T-cell (primary cell): ENCODE data around the gene UBE2C. TPM values are rescaled to one million over a fixed set of nuclear protein-coding genes. Genes with fewer than 3 reads are reported as not detected.
"Not testable (repeated sequence)": the region's sequence is repeated elsewhere in the genome, so short reads cannot be mapped to it uniquely, and the experiment has no call there.

ENCODE experiments used
- ATAC-seq, 4 experiments: fragments of 200-7000 bp in 3 of 4; fragments of 150-1000 bp in 1 of 4; cut with Tn5 transposase; replicated peaks in 1 of 4; 1 replicate in 3 of 4; 2 replicates in 1 of 4; pipeline ENCODE4 v1.10.0; 2021; ENCODE audit warnings: moderate library complexity in 3 of 4, mild to moderate bottlenecking in 2 of 4, moderate number of reproducible peaks in 1 of 4
- CTCF ChIA-PET, 2 donors: fragments of 300-600 bp; sonication (Branson Sonifier 250); formaldehyde crosslinking; loops; one replicate each; lab custom pipeline; 2022; ENCODE audit warnings: antibody characterized with exemption in 2 of 2; lab: Charles Lee
- POLR2A ChIA-PET, 2 donors: fragments of 300-600 bp; sonication (Branson Sonifier 250); formaldehyde crosslinking; loops; one replicate each; lab custom pipeline; 2022; ENCODE audit warnings: antibody characterized with exemption in 2 of 2; lab: Charles Lee
- DNase-seq, 35 experiments: peaks; one replicate each; pipeline versions ENCODE4 v3.0.0 to v3.0.0-alpha.2; 2013 to 2023
- H3K27ac ChIP-seq: one replicate; pipeline ENCODE4 v1.5.1; 2013; ENCODE audit warnings: low read length
- H3K27me3 ChIP-seq, 2 experiments: replicated peaks in 1 of 2; 1 replicate in 1 of 2; 2 replicates in 1 of 2; pipeline versions ENCODE4 v1.6.1 to v1.7.0; 2013; ENCODE audit warnings: low read length in 1 of 2, mixed read lengths in 1 of 2; ENCODE audit not compliant: control insufficient read depth in 2 of 2, insufficient read depth in 2 of 2; ENCODE audit errors: extremely low read depth in 1 of 2
- H3K36me3 ChIP-seq, 2 donors: 1 replicate in 1 of 2; 2 replicates in 1 of 2; pipeline versions ENCODE4 v1.6.1 to v1.7.0; 2013; ENCODE audit warnings: low read length in 1 of 2; ENCODE audit not compliant: control insufficient read depth in 2 of 2, insufficient read depth in 1 of 2; ENCODE audit errors: extremely low read depth in 1 of 2
- H3K4me1 ChIP-seq, 2 experiments: 1 replicate in 1 of 2; 2 replicates in 1 of 2; pipeline versions ENCODE4 v1.6.1 to v1.7.0; 2013; ENCODE audit warnings: low read length in 2 of 2, mixed read lengths in 1 of 2; ENCODE audit not compliant: insufficient read depth in 2 of 2, control insufficient read depth in 1 of 2; ENCODE audit errors: extremely low read depth in 1 of 2
- H3K4me3 ChIP-seq, 2 donors: 1 replicate in 1 of 2; 2 replicates in 1 of 2; pipeline versions ENCODE4 v1.5.1 to v1.7.0; 2013; ENCODE audit warnings: mild to moderate bottlenecking in 2 of 2, low read length in 1 of 2, moderate library complexity in 1 of 2; ENCODE audit not compliant: control insufficient read depth in 1 of 2; ENCODE audit errors: extremely low read depth in 1 of 2
- H3K9me3 ChIP-seq: 2 replicates; pipeline ENCODE4 v1.7.0; 2013
- H3K27ac Mint-ChIP-seq, 2 donors: one replicate each; pipeline ENCODE4 v1.8.0; 2020 to 2021; ENCODE audit warnings: mild to moderate bottlenecking in 2 of 2, mixed read lengths in 2 of 2
- H3K27me3 Mint-ChIP-seq, 2 donors: one replicate each; pipeline ENCODE4 v1.8.0; 2021 to 2022; ENCODE audit warnings: mixed read lengths in 2 of 2
- H3K36me3 Mint-ChIP-seq: one replicate; pipeline ENCODE4 v1.8.0; 2021; ENCODE audit warnings: mixed read lengths
- H3K4me1 Mint-ChIP-seq, 3 donors: one replicate each; pipeline ENCODE4 v1.8.0; 2020 to 2022; ENCODE audit warnings: mixed read lengths in 3 of 3, mild to moderate bottlenecking in 1 of 3
- H3K4me3 Mint-ChIP-seq, 3 donors: one replicate each; pipeline ENCODE4 v1.8.0; 2020 to 2022; ENCODE audit warnings: mild to moderate bottlenecking in 3 of 3, mixed read lengths in 3 of 3, moderate library complexity in 3 of 3
- H3K9me3 Mint-ChIP-seq, 3 donors: one replicate each; pipeline ENCODE4 v1.8.0; 2020 to 2022; ENCODE audit warnings: mixed read lengths in 3 of 3
- WGBS: methylation state at CpG from one replicate; pipeline ENCODE4 v1.1.5; 2013; ENCODE audit warnings: missing lambda C conversion rate; ENCODE audit not compliant: insufficient coverage; 5-methylcytosine and 5-hydroxymethylcytosine counted together
- total RNA-seq, 35 experiments: library from RNA in 6 of 35; stranded (reverse) in 6 of 35; fragments of 120-200 nt in 1 of 35; gene quantifications; one replicate each; pipeline versions ENCODE4 v1.2.1 to v1.2.4 and lab custom pipeline; 2013 to 2026

The UBE2C gene
- total RNA-seq (1 to 10 TPM in 3 of 5 donors, under 1 TPM in 2; 0.44 to 2.4 (median 1.2) TPM), total RNA-seq (lab: John Stamatoyannopoulos, UW) (0.05 to 12.0 (median 0.30) reads per million in 29 experiments)
- 0.50 TPM for total RNA-seq (2013)

DNA sequence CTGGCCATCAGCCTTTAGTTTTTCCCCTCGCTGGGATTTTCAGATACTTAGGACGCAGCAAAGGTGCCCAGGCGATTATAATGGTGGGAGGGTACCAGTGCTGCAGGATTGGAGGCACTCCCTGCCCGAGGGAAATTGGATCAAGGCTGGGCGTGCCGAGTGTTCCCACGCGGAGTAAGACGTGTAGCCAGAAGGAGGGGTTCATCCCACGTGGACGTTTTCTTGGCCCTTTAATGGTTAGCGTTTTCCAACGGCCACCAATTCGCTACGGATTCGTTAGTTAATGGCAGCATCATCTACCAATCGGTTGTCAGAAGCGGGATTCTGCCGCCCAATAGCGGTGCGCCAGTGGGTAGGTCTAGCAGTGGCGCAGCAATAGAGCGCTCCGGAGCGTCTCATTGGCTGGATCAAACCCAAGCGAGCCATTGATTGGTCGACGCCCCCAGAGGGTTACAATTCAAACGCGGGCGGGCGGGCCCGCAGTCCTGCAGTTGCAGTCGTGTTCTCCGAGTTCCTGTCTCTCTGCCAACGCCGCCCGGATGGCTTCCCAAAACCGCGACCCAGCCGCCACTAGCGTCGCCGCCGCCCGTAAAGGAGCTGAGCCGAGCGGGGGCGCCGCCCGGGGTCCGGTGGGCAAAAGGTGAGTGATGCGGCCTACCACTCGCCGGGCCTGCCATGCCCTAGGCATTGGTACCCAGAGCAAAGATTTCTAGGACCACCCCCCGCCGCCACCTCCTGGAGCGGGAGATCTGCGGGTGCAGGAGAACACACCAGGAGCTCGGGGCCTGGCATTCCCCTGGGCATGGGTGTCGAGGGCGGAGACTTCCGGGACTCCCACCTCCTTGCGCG, at the start of gene UBE2C:
TSS of gene UBE2C (plus strand) at position 488 of the 849 bp plus-strand sequence. CDS start at position 540, 52 bp downstream.
- H3K27ac Mint-ChIP-seq, result peak within 1 kb of the TSS; percentile 39 to 80
- ChIA-PET CTCF (no interaction called here), POLR2A (interaction anchor here (0.5 to 0.6 kb wide), 2 partner anchors 123 to 146 kb away, joined by 3 to 8 read pairs; no protein-coding TSS in a partner anchor)
- no peaks in the 10 kb centered on the region for H3K27me3 ChIP-seq
- H3K9me3 Mint-ChIP-seq, result no peaks in the 10 kb centered on the region
- ATAC-seq (peak; percentile 99 to 100 (median 100)), DNase-seq (peak; percentile 75 to 97 (median 94))
- H3K4me3 Mint-ChIP-seq, result peak within 1 kb of the TSS; percentile 77 to 86 (median 82)
- H3K4me1 Mint-ChIP-seq, result peaks cover 15 to 19% (median 17%) of the 10 kb centered on the region in 3 donors
- H3K27me3 Mint-ChIP-seq, result no peaks in the 10 kb centered on the region
- peaks cover 24% of the 10 kb centered on the region for H3K36me3 Mint-ChIP-seq
- no peaks in the 10 kb centered on the region for H3K9me3 ChIP-seq
- H3K36me3 ChIP-seq, result peaks cover 5 to 25% of the 10 kb centered on the region in 2 donors
- 2% methylated on average over 65 of the region's 65 CpGs for WGBS
- no peak within 1 kb of the TSS for H3K27ac ChIP-seq
- peaks cover 7 to 16% of the 10 kb centered on the region in 2 experiments for H3K4me1 ChIP-seq
- H3K4me3 ChIP-seq, result peak within 1 kb of the TSS; percentile 79 to 84

DNA sequence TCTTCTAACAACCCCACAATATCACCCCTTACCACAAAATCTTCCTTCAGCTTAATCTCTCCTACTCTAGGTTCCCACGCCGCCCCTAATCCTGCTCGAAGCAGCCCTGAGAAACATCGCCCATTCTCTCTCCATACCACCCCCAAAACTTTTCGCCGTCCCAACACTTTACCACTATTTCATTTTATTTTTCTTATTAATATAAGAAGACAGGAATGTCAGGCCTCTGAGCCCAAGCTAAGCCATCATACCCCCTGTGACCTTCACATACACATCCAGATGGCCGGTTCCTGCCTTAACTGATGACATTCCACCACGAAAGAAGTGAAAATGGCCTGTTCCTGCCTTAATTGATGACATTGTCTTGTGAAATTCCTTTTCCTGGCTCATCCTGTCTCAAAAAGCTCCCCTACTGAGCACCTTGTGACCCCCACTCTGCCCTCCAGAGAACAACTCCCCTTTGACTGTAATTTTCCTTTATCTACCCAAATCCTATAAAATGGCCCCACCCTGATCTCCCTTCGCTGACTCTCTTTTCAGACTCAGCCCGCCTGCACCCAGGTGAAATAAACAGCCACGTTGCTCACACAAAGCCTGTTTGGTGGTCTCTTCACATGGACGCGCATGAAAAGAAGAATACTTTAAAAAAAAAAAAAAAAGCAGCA, 47.7 kb upstream of the UBE2C start:
- H3K27ac Mint-ChIP-seq, POLR2A ChIA-PET, H3K4me1 Mint-ChIP-seq, H3K4me3 Mint-ChIP-seq, H3K4me3 ChIP-seq, H3K9me3 Mint-ChIP-seq, H3K9me3 ChIP-seq, H3K27me3 ChIP-seq, H3K27me3 Mint-ChIP-seq, H3K36me3 Mint-ChIP-seq, ATAC-seq, H3K27ac ChIP-seq, DNase-seq, H3K4me1 ChIP-seq, H3K36me3 ChIP-seq: not testable (repeated sequence)
- WGBS, result 80% methylated on average over 4 of the region's 13 CpGs
- CTCF ChIA-PET, result interaction anchor here in 1 of 2 donors (0.7 kb wide), 1 partner anchor 23 kb away, joined by 3 read pairs; no protein-coding TSS in a partner anchor

GRCh38 chr20:45765307-45765875, 47.1 kb upstream of the UBE2C start:
- H3K36me3 Mint-ChIP-seq, result no peaks in the 10 kb centered on the region
- H3K9me3 Mint-ChIP-seq, result no peaks in the 10 kb centered on the region
- peaks cover 9 to 10% of the 10 kb centered on the region in 2 donors for H3K27me3 Mint-ChIP-seq
- Histone ChIP-seq H3K9me3 (no peaks in the 10 kb centered on the region), H3K27me3 (no peaks in the 10 kb centered on the region), H3K4me3 (no peak overlapping the region), H3K4me1 (no peaks in the 10 kb centered on the region), H3K27ac (no peak overlapping the region), H3K36me3 (no peaks in the 10 kb centered on the region)
- no peak overlapping the region for H3K4me3 Mint-ChIP-seq
- WGBS, result no CpG with 5 or more reads among the region's 4 CpGs
- POLR2A ChIA-PET, result interaction anchor here in 1 of 2 donors (0.6 kb wide), 1 partner anchor 658 kb away, joined by 7 read pairs; no protein-coding TSS in a partner anchor
- no peak overlapping the region for H3K27ac Mint-ChIP-seq
- H3K4me1 Mint-ChIP-seq, result no peaks in the 10 kb centered on the region
- DNase-seq (no peak), ATAC-seq (no peak)
- CTCF ChIA-PET, result interaction anchor here in 1 of 2 donors (0.7 kb wide), 1 partner anchor 22 kb away, joined by 3 read pairs; no protein-coding TSS in a partner anchor

DNA sequence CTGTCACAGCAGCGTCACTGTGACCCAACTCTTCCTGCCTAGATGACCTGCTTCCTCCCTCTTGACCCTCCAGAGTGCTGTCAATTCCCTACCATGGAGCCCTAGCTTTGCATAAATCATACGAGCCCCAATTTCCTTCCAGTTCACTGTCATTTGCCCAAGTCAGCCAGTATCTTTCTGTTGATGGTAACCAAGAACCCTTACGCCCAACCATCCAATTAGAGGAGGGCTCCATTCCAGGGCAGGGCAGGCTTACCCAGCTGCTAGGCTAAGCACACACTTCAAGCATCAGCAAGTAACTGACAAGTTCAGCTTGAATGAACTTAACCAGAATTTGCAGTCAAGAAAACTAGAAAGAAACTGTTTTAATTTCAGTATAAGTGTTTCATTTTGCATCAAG, 46.5 kb upstream of the UBE2C start:
- H3K4me3 ChIP-seq, result no peak overlapping the region
- DNase-seq (no peak), ATAC-seq (no peak)
- H3K27ac ChIP-seq, result no peak overlapping the region
- Mint-ChIP-seq H3K4me1 (peaks cover 0 to 3% (median 3%) of the 10 kb centered on the region in 3 donors), H3K27ac (no peak overlapping the region), H3K4me3 (no peak overlapping the region), H3K27me3 (peaks cover 4% of the 10 kb centered on the region in 2 donors), H3K9me3 (no peaks in the 10 kb centered on the region), H3K36me3 (no peaks in the 10 kb centered on the region)
- no peaks in the 10 kb centered on the region for H3K27me3 ChIP-seq
- H3K36me3 ChIP-seq, result no peaks in the 10 kb centered on the region
- CTCF ChIA-PET, result no interaction called here
- POLR2A ChIA-PET, result no interaction called here
- H3K4me1 ChIP-seq, result peaks cover 0 to 2% of the 10 kb centered on the region in 2 experiments
- H3K9me3 ChIP-seq, result no peaks in the 10 kb centered on the region
- 60% methylated on average over 1 of the region's 3 CpGs for WGBS

DNA sequence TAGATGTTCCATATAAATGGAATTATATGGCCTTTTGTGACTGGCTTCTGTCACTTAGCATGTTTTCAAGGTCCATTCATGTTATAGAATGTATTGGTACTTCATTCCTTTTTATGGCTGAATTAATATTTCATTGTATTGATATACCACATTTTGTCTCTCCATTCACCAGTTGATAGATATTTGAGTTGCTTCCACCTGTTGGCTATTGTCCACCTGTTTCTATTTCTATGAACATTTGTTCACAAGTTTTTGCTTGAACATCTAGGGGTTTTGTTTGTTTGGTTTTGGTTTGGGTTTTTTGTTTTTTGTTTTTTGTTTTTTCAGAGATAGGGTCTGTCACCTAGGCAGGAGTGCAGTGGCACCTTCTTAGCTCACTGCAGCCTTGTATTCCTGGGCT, 44.0 kb upstream of the UBE2C start:
- no peak overlapping the region for H3K27ac Mint-ChIP-seq
- H3K4me3 ChIP-seq, result no peak overlapping the region
- no peaks in the 10 kb centered on the region for H3K9me3 Mint-ChIP-seq
- H3K27ac ChIP-seq, result no peak overlapping the region
- H3K4me1 Mint-ChIP-seq, result peaks cover 0 to 5% (median 5%) of the 10 kb centered on the region in 3 donors
- no peaks in the 10 kb centered on the region for H3K36me3 Mint-ChIP-seq
- peaks cover 0 to 13% of the 10 kb centered on the region in 2 donors for H3K27me3 Mint-ChIP-seq
- ChIA-PET CTCF (interaction anchor here (0.6 to 4.0 kb wide), 3 partner anchors 184 to 448 kb away, joined by 3 to 51 read pairs (median 7); no protein-coding TSS in a partner anchor), POLR2A (interaction anchor here in 1 of 2 donors (0.6 kb wide), 1 partner anchor 407 kb away, joined by 3 read pairs; no protein-coding TSS in a partner anchor)
- no peak overlapping the region for H3K4me3 Mint-ChIP-seq
- H3K9me3 ChIP-seq, result no peaks in the 10 kb centered on the region
- ATAC-seq (no peak), DNase-seq (no peak)
- peaks cover 0 to 13% of the 10 kb centered on the region in 2 experiments for H3K27me3 ChIP-seq
- no peaks in the 10 kb centered on the region for H3K36me3 ChIP-seq
- H3K4me1 ChIP-seq, result peaks cover 0 to 3% of the 10 kb centered on the region in 2 experiments
